GM23248 (cell line): ENCODE data around the gene FUOM.

ENCODE experiments used
- EZH2 ChIP-seq: fragments of 200-600 bp; sonication (generic); IDR thresholded peaks from 2 replicates; pipeline ENCODE4 v1.6.1; 2018; ENCODE audit warnings: antibody characterized with exemption, mild to moderate bottlenecking; ENCODE audit not compliant: insufficient read depth, poor library complexity, severe bottlenecking
- EZH2phosphoT487 ChIP-seq: fragments of 200-600 bp; sonication (generic); IDR thresholded peaks from 2 replicates; pipeline ENCODE4 v1.6.1; 2018; ENCODE audit warnings: antibody characterized with exemption, moderate library complexity, mild to moderate bottlenecking, low read depth; ENCODE audit not compliant: insufficient read depth

GRCh38 chr10:133403359-133403758 lies 45.5 kb upstream of the FUOM start:
- TF ChIP-seq EZH2 (no peak), EZH2phosphoT487 (no peak)
